Retinal pigment epithelial cell (primary cell): ENCODE measurements around the gene COPZ1.

Experiments used
- DNase-seq: peaks from one replicate; pipeline ENCODE4 v3.0.0-alpha.2; 2010; ENCODE audit warnings: low read depth
- H3K4me3 ChIP-seq: 2 replicates; pipeline ENCODE4 v1.5.1; 2011; ENCODE audit warnings: mild to moderate bottlenecking, low read length, control low read depth, moderate library complexity
- TF ChIP-seq, protein P1 (sequence below): conservative IDR thresholded peaks from 2 replicates; pipeline ENCODE4 v1.5.1; 2011; ENCODE audit warnings: low read depth, low read length, control low read depth, inconsistent platforms

Gene COPZ1

DNA sequence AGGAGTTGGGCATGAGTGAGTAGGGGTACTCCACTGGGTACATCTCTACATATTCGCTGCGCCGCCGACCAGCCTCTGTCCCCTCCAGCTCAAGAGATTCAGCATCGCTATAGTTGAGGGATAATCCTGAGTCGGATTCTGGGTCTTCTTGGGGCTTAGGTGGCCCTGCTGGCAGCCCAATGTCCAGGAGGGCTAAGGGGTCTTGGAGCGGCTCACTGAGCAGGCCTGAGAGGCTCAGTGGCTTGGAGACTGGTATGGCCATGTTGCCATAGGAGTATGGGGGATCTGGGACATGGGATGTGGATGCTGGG is 32.0 kb upstream of the COPZ1 start:
- TF ChIP-seq, protein P1, sequence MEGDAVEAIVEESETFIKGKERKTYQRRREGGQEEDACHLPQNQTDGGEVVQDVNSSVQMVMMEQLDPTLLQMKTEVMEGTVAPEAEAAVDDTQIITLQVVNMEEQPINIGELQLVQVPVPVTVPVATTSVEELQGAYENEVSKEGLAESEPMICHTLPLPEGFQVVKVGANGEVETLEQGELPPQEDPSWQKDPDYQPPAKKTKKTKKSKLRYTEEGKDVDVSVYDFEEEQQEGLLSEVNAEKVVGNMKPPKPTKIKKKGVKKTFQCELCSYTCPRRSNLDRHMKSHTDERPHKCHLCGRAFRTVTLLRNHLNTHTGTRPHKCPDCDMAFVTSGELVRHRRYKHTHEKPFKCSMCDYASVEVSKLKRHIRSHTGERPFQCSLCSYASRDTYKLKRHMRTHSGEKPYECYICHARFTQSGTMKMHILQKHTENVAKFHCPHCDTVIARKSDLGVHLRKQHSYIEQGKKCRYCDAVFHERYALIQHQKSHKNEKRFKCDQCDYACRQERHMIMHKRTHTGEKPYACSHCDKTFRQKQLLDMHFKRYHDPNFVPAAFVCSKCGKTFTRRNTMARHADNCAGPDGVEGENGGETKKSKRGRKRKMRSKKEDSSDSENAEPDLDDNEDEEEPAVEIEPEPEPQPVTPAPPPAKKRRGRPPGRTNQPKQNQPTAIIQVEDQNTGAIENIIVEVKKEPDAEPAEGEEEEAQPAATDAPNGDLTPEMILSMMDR, result no peak
- no peak for DNase-seq
- no peak overlapping the region for H3K4me3 ChIP-seq

DNA sequence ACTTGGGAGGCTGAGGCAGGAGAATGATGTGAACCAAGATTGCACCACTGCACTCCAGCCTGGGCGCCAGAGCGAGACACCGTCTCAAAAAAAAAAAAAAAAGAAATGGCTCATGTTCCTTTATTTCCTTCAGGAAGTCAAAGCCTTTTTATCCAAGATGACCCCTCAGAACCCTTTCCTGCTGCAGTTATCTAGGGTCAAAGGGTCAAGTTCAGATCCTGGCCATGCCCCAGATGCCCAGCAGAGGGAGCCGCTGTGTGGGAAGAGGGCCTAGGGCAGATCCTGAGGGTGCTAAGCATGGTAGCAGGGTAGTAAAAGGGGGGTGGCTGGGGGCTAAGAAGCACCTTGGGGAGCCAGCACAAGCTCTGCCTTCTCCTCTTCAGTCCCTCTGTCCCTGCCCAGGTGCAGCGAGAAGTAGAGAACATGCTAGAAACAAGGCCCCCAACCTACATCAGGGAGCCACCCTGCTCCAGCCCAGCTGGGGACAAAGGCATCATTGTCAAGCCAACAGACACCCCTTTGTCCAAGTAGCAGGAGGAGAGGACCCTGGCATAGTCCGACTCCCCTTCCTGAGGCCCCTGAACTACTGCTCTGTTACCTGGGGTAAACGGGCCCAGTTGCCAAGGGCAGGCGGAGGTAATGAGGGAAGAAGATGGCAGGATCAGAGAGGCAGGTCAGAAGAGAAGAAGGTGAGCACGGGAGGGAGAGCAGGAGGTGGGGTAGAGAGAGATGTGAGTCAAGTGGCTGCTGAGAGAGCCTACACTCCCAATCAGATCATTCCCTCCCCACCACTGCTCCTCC is 30.6 kb upstream of the COPZ1 start:
- DNase-seq, result no peak
- TF ChIP-seq, protein P1, result peak; percentile 97
- no peak overlapping the region for H3K4me3 ChIP-seq

DNA sequence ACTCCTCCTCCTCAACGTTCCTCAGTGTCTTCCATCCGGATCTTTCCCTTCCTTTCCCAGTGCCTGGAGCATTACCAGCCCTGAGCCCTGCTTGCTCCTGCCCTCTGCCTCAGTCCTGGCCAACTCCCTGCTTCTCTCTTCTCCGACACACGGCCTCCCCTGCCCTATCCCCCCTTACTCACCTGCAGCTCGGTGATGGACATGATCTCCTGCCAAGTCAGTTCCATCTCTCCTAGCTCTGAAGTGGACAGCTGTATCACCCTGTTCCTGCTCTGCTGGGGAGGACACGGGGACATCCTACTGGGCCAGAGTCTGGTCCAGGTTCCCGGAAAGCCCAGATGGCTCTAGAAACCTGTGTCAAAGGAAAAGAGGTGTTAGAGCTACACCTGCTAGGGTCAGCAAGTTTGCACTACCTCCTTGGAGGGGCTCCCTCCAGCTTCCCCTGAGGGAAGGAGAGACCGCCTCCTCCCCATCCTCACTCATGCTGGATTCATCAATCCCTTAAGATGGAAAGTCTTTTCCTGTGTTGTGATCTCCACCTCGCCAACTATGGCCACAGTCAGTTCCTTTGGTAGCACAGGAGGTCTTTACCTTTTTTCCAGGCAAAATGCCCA is 29.9 kb upstream of the COPZ1 start:
- no peak overlapping the region for H3K4me3 ChIP-seq
- TF ChIP-seq, protein P1, result no peak
- no peak for DNase-seq

DNA sequence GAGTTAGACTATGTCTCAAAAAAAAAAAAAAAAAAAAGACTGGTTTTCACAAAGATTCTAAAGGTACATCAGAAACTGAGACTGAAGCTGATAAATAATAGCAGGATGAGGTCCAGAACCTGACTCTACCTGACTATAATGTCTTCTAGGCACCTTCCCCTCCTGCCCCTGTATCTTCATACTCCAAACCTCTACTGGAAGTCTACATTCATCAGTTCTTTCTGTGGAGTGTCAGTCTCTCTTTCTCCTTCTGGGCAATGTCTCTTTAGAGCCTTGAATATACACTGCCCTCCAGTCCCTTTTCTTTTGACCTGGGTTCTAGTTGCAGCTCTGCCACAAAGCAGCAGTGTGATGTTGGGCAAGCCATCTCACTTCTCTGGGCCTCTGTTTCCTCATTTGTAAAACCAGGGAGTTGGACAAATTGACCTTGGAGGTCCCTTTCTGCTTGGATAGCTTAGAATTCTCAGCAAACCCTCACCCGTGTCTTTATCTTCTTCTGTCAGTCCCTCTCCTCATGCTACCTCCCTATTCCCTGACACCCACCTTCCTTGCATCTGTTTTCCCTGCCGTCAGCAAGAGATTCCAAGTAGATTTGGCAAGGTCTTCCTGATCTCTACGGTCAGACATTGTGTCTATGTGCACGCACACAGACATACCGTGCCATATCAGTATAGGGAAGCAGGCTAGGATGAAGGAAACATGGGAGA is 28.4 kb upstream of the COPZ1 start:
- DNase-seq, result no peak
- H3K4me3 ChIP-seq, result no peak overlapping the region

DNA sequence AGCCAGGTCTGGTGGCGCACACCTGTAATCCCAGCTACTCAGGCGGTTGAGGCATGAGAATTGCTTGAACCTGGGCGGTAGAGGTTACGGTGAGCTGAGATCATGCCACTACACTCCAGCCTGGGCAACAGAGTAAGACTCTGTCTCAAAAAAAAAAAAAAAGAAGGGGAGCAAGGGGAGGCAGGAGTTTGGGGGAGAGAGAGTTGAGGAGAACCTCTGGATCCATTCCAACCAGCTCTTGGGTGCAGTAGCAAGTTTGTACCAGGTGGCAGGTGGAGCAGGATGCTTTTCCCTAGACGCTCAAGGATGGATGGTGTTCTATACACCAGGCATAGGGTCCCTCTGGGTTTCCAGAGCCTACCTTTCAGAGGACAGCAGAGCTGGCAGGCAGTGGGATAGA is 26.0 kb upstream of the COPZ1 start:
- DNase-seq, result no peak
- no peak overlapping the region for H3K4me3 ChIP-seq
- TF ChIP-seq, protein P1, result no peak

More for the DNA sequence above, 28.4 kb upstream of the COPZ1 start:
- TF ChIP-seq, protein P1, result no peak

DNA sequence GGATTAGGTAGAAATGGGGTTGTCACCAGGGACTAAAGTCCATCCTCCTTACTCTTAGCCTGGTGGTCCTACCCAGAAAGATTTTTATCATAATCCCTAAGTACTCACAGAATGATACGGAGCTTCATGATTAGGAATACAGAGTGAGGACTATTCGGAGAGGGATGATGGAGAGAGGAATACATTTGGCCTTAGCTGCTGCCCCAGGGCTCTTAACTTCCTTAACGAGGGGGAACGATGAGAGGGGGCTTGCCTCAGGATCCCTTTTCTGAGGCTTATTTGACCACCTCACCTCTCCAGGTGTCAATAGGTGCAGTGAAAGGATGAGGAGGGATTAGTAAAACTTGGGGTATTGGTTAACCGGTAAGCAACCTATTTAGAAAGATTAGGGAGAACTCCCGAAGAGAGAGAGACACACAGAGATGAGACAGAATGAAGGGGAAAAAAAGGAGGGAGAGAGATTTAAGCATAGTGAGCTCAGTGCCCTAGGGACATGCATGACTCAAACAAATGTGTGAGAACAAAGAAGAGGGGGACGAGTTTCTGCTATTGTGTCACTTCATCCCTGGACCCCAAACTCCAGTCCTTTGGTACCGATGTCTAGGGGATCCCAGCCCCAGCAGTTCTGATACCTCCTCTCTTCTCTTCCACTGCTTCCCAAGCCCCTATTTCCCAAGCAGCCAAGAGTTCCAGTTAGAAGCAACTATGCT is 25.3 kb upstream of the COPZ1 start:
- no peak for DNase-seq
- TF ChIP-seq, protein P1, result no peak
- H3K4me3 ChIP-seq, result no peak overlapping the region
